Sigmoid colon (tissue), 7 donors: Measurements from ENCODE around the gene PHOSPHO2. TPM values are rescaled to one million over a fixed set of nuclear protein-coding genes. Genes with fewer than 3 reads are reported as not detected.
"Not testable (repeated sequence)": the region's sequence is repeated elsewhere in the genome, so short reads cannot be mapped to it uniquely, and the experiment has no call there.

Experiments used
- DNase-seq: peaks from one replicate; pipeline ENCODE4 v3.0.0-alpha.2; 2019
- H3K27ac ChIP-seq, 4 donors: fragments of 200-600 bp; sonication (generic); one replicate each; pipeline ENCODE4 v1.5.1; 2016 to 2019; ENCODE audit warnings: mild to moderate bottlenecking in 1 of 4
- H3K27me3 ChIP-seq, 3 donors: fragments of 200-600 bp; sonication (generic); one replicate each; pipeline ENCODE4 v1.5.1; 2019; ENCODE audit warnings: mild to moderate bottlenecking in 1 of 3
- H3K36me3 ChIP-seq, 4 donors: fragments of 200-600 bp; sonication (generic); one replicate each; pipeline ENCODE4 v1.5.1; 2016 to 2019
- H3K4me1 ChIP-seq, 4 donors: fragments of 200-600 bp; sonication (generic); one replicate each; pipeline ENCODE4 v1.5.1; 2017 to 2019
- H3K4me3 ChIP-seq, 4 donors: fragments of 200-600 bp; sonication (generic); one replicate each; pipeline ENCODE4 v1.5.1; 2017 to 2019; ENCODE audit warnings: mild to moderate bottlenecking in 2 of 4, moderate library complexity in 1 of 4
- H3K9me3 ChIP-seq, 4 donors: fragments of 200-600 bp in 3 of 4; sonication (generic) in 3 of 4; one replicate each; pipeline versions ENCODE4 v1.5.1 to v1.6.1; 2013 to 2019
- CTCF ChIP-seq, 4 experiments: fragments of 450-650 bp in 3 of 4; fragments of 200-600 bp in 1 of 4; IDR thresholded peaks; one replicate each; pipeline ENCODE4 v1.5.1; 2016 to 2019; ENCODE audit warnings: antibody characterized with exemption in 4 of 4, mild to moderate bottlenecking in 3 of 4, moderate library complexity in 2 of 4
- EP300 ChIP-seq, 4 donors: sonication (generic); formaldehyde crosslinking; IDR thresholded peaks; one replicate each; pipeline ENCODE4 v1.6.1; 2017; ENCODE audit warnings: antibody characterized with exemption in 4 of 4
- POLR2A ChIP-seq, 2 donors: fragments of 450-650 bp; IDR thresholded peaks; one replicate each; pipeline ENCODE4 v1.6.1; 2016; ENCODE audit warnings: antibody characterized with exemption in 2 of 2, mild to moderate bottlenecking in 2 of 2, moderate library complexity in 2 of 2
- POLR2AphosphoS5 ChIP-seq, 4 donors: sonication (generic); formaldehyde crosslinking; IDR thresholded peaks; one replicate each; pipeline ENCODE4 v1.6.1; 2017; ENCODE audit warnings: antibody characterized with exemption in 4 of 4
- WGBS, 2 donors: extraction: QIAGEN DNeasy Blood & Tissue Kit; methylation state at CpG; one replicate each; pipeline ENCODE4 v1.1.7; 2013; 5-methylcytosine and 5-hydroxymethylcytosine counted together
- intact Hi-C: fragments of 100-400 bp; cut with DNase I; formaldehyde crosslinking; loops from one replicate; pipeline ENCODE4 v1.15.1; 2023
- polyA plus RNA-seq, 3 donors: library from polyadenylated mRNA; stranded (reverse); fragments of 200-250 nt; gene quantifications; one replicate each; pipeline ENCODE4 v1.2.3, GENCODE V29; 2013
- total RNA-seq, 4 donors: library from RNA; depleted of rRNA; stranded (reverse); fragments of >200 nt; gene quantifications; one replicate each; pipeline ENCODE4 v1.1.0, GENCODE V29; 2016
- donor health status: healthy with polysubstance abuse.
- donor health status: Bipolar disorder and iron deficiency.
- donor health status: healthy.

Gene PHOSPHO2
- total and polyA plus RNA-seq, 7 donors = 3.8 to 19.9 (median 9.4) TPM

- DNase-seq = no peak
- WGBS, 2 donors = 90 to 92% methylated on average over 6 of the region's 6 CpGs
- H3K9me3 ChIP-seq = no peaks in the 10 kb centered on the region
- no peak overlapping the region for H3K27ac ChIP-seq
- no peak for TF ChIP-seq POLR2A (IDR thresholded peaks at IDR 0.05)
- no peaks in the 10 kb centered on the region for H3K36me3 ChIP-seq
- no peaks in the 10 kb centered on the region for H3K27me3 ChIP-seq
- no peaks in the 10 kb centered on the region for H3K4me1 ChIP-seq
- intact Hi-C loops = no loop called here
- H3K4me3 ChIP-seq = no peak overlapping the region
These were observed 17.4 kb upstream of the PHOSPHO2 start for GRCh38 chr2:169676850-169677249.

- Histone ChIP-seq H3K36me3 (no peaks in the 10 kb centered on the region), H3K4me1 (no peaks in the 10 kb centered on the region), H3K27me3 (no peaks in the 10 kb centered on the region), H3K9me3 (no peaks in the 10 kb centered on the region), H3K27ac (no peak overlapping the region), H3K4me3 (no peak overlapping the region)
- intact Hi-C loops = no loop called here
- WGBS, 2 donors = 72 to 84% methylated on average over 3 of the region's 3 CpGs
- no peak for DNase-seq
- no peak for TF ChIP-seq POLR2A (IDR thresholded peaks at IDR 0.05)
- no peak for TF ChIP-seq EP300 (IDR thresholded peaks at IDR 0.05)
- TF ChIP-seq CTCF (IDR thresholded peaks at IDR 0.05) = no peak
- no peak for TF ChIP-seq POLR2AphosphoS5 (IDR thresholded peaks at IDR 0.05)
These were observed 11.2 kb upstream of the PHOSPHO2 start for GRCh38 chr2:169683054-169683424.

DNA sequence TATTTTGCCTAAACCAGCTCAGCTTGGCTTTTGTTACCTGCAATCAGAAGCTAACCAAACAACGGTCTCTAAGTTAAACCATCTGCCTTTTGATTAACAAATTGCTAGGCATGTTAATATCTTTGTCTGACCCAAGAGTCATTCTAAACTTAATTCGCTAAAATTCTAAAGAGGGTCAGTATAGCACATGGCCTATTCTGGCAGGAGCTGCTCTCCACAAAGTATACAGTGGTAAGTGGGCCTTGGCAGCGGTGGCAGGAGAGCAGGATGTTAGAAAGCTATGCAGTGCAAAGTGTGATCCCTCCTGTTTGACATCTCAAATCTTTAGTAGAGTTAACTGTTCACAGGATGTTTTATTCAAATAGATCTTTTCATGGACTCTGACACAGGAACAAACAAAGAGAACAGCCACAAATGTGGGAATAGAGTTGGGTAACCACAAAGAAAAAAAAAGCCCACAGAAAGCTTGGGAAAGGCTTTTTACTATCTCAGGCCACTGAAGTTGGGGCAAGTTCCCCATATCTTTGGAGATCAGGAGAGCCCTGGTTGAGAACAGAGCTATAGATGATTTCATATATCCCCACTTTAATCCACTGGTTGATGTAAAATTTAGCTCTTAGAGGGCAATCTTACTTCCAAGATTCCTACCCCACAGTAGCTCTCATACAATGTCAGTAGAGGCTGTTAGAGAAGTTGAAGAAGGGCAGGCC, 10.7 kb upstream of the PHOSPHO2 start:
- 75 to 80% methylated on average over 3 of the region's 3 CpGs for WGBS, 2 donors
- H3K27ac ChIP-seq = no peak overlapping the region

GRCh38 chr2:169684135-169684565, 10.1 kb upstream of the PHOSPHO2 start:
- no peak for DNase-seq
- 72 to 88% methylated on average over 3 of the region's 3 CpGs for WGBS, 2 donors
- no peaks in the 10 kb centered on the region for H3K27me3 ChIP-seq
- no peaks in the 10 kb centered on the region for H3K4me1 ChIP-seq
- no peaks in the 10 kb centered on the region for H3K36me3 ChIP-seq
- no peaks in the 10 kb centered on the region for H3K9me3 ChIP-seq
- no peak overlapping the region for H3K4me3 ChIP-seq
- H3K27ac ChIP-seq = no peak overlapping the region
- no peak for TF ChIP-seq EP300 (IDR thresholded peaks at IDR 0.05)
- TF ChIP-seq CTCF (IDR thresholded peaks at IDR 0.05) = no peak
- no peak for TF ChIP-seq POLR2AphosphoS5 (IDR thresholded peaks at IDR 0.05)
- TF ChIP-seq POLR2A (IDR thresholded peaks at IDR 0.05) = no peak
- intact Hi-C loops = no loop called here

More for the DNA sequence above, 10.7 kb upstream of the PHOSPHO2 start:
- Histone ChIP-seq H3K9me3 (no peaks in the 10 kb centered on the region), H3K4me3 (no peak overlapping the region), H3K27me3 (no peaks in the 10 kb centered on the region), H3K36me3 (no peaks in the 10 kb centered on the region), H3K4me1 (no peaks in the 10 kb centered on the region)
- TF ChIP-seq EP300 (IDR thresholded peaks at IDR 0.05) (no peak), CTCF (IDR thresholded peaks at IDR 0.05) (no peak), POLR2AphosphoS5 (IDR thresholded peaks at IDR 0.05) (no peak), POLR2A (IDR thresholded peaks at IDR 0.05) (no peak)
- intact Hi-C loops = no loop called here
- no peak for DNase-seq

DNA sequence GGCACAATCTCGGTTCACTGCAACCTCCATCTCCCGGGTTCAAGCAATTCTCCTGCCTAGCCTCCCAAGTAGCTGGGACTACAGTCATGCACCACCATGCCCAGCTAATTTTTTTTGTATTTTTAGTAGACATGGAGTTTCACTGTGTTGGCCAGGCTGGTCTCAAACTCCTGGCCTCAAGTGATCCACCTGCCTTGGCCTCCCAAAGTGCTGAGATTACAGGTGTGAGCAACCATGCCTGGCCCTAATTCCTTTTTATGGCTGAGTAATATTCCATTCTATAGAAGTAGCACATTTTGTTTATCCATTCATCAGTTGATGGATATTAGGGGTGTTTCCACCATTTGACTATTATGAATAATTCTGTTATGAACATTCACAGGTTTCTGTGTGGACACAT, 9.6 kb upstream of the PHOSPHO2 start:
- DNase-seq, H3K9me3 ChIP-seq, H3K4me3 ChIP-seq, H3K27ac ChIP-seq, H3K27me3 ChIP-seq, intact Hi-C loops, H3K36me3 ChIP-seq, H3K4me1 ChIP-seq: not testable (repeated sequence)
- 94 to 96% methylated on average over 2 of the region's 2 CpGs for WGBS, 2 donors

DNA sequence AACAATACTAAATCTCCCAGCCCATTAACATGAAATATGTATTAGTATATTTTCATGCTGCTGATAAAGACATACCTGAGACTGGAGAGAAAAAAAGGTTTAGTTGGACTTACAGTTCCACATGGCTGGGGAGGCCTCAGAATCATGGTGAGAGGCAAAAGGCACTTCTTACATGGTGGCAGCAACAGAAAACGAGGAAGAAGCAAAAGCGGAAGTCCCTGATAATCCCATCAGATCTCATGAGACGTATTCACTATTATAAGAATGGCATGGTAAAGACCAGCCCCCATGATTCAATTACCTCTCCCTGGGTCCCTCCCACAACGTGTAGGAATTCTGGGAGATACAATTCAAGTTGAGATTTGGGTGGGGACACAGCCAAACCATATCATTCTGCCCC, 7.4 kb upstream of the PHOSPHO2 start:
- H3K27me3 ChIP-seq, H3K36me3 ChIP-seq, DNase-seq, H3K4me3 ChIP-seq, H3K27ac ChIP-seq, H3K9me3 ChIP-seq, H3K4me1 ChIP-seq, intact Hi-C loops: not testable (repeated sequence)
- WGBS, 2 donors = 83 to 90% methylated on average over 4 of the region's 4 CpGs

- H3K4me1 ChIP-seq, H3K9me3 ChIP-seq, H3K27ac ChIP-seq, H3K36me3 ChIP-seq, intact Hi-C loops, DNase-seq, H3K4me3 ChIP-seq, H3K27me3 ChIP-seq: not testable (repeated sequence)
These were observed 6.3 kb upstream of the PHOSPHO2 start for GRCh38 chr2:169687943-169688342.
